Immature natural killer cell (primary cell): ENCODE data around the gene DDB1. TPM values are rescaled to one million over a fixed set of nuclear protein-coding genes. Genes with fewer than 3 reads are reported as not detected.
"Not testable (repeated sequence)": the region's sequence is repeated elsewhere in the genome, so short reads cannot be mapped to it uniquely, and the experiment has no call there.

Experiments
- DNase-seq, 3 donors: peaks; one replicate each; pipeline ENCODE4 v3.0.0; 2022; ENCODE audit warnings: mixed read lengths in 1 of 3
- H3K27ac Mint-ChIP-seq, 6 donors: one replicate each; pipeline ENCODE4 v1.8.0; 2020; ENCODE audit warnings: mixed read lengths in 6 of 6, mild to moderate bottlenecking in 5 of 6, inconsistent platforms in 4 of 6, moderate library complexity in 3 of 6
- H3K27me3 Mint-ChIP-seq, 3 donors: one replicate each; pipeline ENCODE4 v1.8.0; 2020 to 2021; ENCODE audit warnings: low read depth in 3 of 3, mild to moderate bottlenecking in 3 of 3, mixed read lengths in 3 of 3, moderate library complexity in 3 of 3, inconsistent platforms in 1 of 3
- H3K36me3 Mint-ChIP-seq, 3 donors: one replicate each; pipeline ENCODE4 v1.8.0; 2020; ENCODE audit warnings: mixed read lengths in 3 of 3, inconsistent platforms in 2 of 3, mild to moderate bottlenecking in 2 of 3
- H3K4me1 Mint-ChIP-seq, 2 donors: one replicate each; pipeline ENCODE4 v1.8.0; 2020; ENCODE audit warnings: inconsistent platforms in 2 of 2, mild to moderate bottlenecking in 2 of 2, mixed read lengths in 2 of 2, moderate library complexity in 1 of 2
- H3K4me3 Mint-ChIP-seq, 5 donors: one replicate each; pipeline ENCODE4 v1.8.0; 2020; ENCODE audit warnings: mild to moderate bottlenecking in 5 of 5, mixed read lengths in 5 of 5, inconsistent platforms in 3 of 5, moderate library complexity in 3 of 5
- H3K9me3 Mint-ChIP-seq, 6 donors: one replicate each; pipeline ENCODE4 v1.8.0; 2020; ENCODE audit warnings: mild to moderate bottlenecking in 6 of 6, mixed read lengths in 6 of 6, inconsistent platforms in 4 of 6, moderate library complexity in 3 of 6
- polyA plus RNA-seq, 3 donors: library from polyadenylated mRNA; unstranded; fragments of 300-500 nt; fragmentation: Illumina TruSeq; gene quantifications; one replicate each; pipeline ENCODE4 v1.2.3, GENCODE V29; 2021

The DDB1 gene
- polyA plus RNA-seq, 3 donors from 2014 or later = 105 to 131 (median 119) TPM

DNA sequence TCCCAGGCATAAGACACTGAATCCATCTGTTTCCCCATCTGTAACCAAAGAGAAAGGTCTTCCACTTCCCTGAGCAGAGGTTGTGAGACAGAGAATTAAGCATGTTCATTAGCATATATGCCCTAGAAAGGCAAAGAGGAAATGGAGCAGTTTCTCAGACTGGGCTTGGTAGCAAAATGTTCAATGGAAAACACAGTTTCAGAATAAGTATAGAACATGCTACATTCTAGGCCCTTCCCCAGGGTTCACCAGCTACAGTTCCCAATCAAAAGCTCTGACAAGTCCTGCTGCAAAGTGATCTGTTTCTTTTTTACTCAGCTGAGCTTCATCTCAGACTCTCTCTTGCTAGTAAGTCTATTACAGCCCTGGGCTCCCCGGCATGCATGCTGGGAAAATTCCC is 80.6 kb downstream of the DDB1 start:
- DNase-seq, H3K27me3 Mint-ChIP-seq, H3K9me3 Mint-ChIP-seq, H3K4me3 Mint-ChIP-seq, H3K4me1 Mint-ChIP-seq, H3K27ac Mint-ChIP-seq, H3K36me3 Mint-ChIP-seq: not testable (repeated sequence)

DNA sequence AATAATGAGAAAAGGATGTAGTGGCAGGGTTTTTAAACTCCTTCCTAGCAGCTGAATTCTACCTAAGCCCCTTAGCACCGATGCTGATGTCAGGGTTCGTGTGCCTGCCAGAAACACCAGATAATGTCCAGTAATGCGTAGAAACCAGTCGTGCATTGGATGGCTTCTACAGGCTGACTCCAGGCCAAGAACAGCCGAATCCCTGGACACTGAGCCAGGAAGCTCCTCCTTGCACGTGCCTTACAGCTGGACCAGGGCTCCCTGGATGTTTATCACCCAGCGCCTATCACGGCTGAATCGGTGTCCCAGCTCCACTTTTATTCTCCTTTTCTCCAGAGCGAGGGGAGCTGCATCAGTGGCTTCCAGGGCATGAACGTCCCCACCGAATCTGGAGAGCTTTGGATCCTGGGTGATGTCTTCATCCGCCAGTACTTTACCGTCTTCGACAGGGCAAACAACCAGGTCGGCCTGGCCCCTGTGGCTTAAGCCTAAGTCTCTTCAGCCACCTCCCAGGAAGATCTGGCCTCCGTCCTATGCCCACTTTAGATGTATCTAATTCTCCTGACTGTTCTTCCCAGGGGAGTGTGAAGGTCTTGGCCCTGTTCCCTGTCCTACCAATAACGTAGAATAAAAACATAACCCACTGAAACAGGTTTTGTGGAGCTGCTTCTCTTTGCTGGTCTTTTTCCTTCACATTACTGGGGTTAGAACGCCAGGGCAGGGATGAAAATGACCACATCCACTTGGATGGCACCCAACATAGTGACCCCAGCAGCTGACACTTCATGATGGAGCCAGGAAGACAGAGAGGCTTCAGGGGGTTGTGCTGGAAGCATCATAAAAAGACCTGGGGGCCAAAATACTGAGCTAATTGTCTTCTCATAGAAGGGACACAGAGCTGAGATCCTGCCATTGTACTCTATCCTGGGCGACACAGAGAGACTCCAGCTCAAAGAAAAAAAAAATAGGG is 81.8 kb downstream of the DDB1 start:
- not testable (repeated sequence) for H3K4me1 Mint-ChIP-seq, H3K4me3 Mint-ChIP-seq, H3K27ac Mint-ChIP-seq, H3K9me3 Mint-ChIP-seq, H3K36me3 Mint-ChIP-seq, H3K27me3 Mint-ChIP-seq, DNase-seq

Other genes with a start within 250 kb of the DDB1 start
- gene CD5, start 230.6 kb downstream of the DDB1 start, polyA plus RNA-seq = 1 to 10 TPM in 1 of 3 donors, under 1 TPM in 2; 0.68 to 1.8 (median 0.80) TPM
- gene VPS37C, start 171.7 kb downstream of the DDB1 start, polyA plus RNA-seq = under 1 TPM in 2 of 3 donors, not detected in 1; 0.36 to 0.95 TPM
- not detected for gene PGA3, start 129.6 kb downstream of the DDB1 start, polyA plus RNA-seq
- 1 to 10 TPM in 1 of 3 donors, not detected in 2; 1.6 TPM for gene PGA4, start 110.8 kb downstream of the DDB1 start, polyA plus RNA-seq
- not detected for gene PGA5, start 91.9 kb downstream of the DDB1 start, polyA plus RNA-seq
- not detected for gene VWCE, start 37.8 kb downstream of the DDB1 start, polyA plus RNA-seq
- gene TKFC, start 123 bp upstream of the DDB1 start, polyA plus RNA-seq = 10 to 100 TPM; 35.0 to 38.2 (median 36.2) TPM
- 100 to 1,000 TPM in 1 of 3 donors, 10 to 100 TPM in 2; 63.8 to 128 (median 64.5) TPM for gene CYB561A3, start 28.8 kb upstream of the DDB1 start, polyA plus RNA-seq
- gene TMEM138, start 29.3 kb upstream of the DDB1 start, polyA plus RNA-seq = 10 to 100 TPM; 28.4 to 61.4 (median 57.5) TPM
- 10 to 100 TPM; 49.8 to 63.7 (median 51.1) TPM for gene TMEM216, start 59.5 kb upstream of the DDB1 start, polyA plus RNA-seq
- gene CPSF7, start 96.9 kb upstream of the DDB1 start, polyA plus RNA-seq = 10 to 100 TPM; 11.9 to 34.0 (median 14.8) TPM
- gene SDHAF2, start 97.0 kb upstream of the DDB1 start, polyA plus RNA-seq = 100 to 1,000 TPM in 2 of 3 donors, 10 to 100 TPM in 1; 93.7 to 129 (median 118) TPM
- not detected for gene LRRC10B, start 175.6 kb upstream of the DDB1 start, polyA plus RNA-seq
- gene SYT7, start 248.0 kb upstream of the DDB1 start, polyA plus RNA-seq = not detected